Retinal pigment epithelial cell (primary cell): ENCODE results near the gene BTRC.
"Not testable (repeated sequence)": the region's sequence is repeated elsewhere in the genome, so short reads cannot be mapped to it uniquely, and the experiment has no call there.

ENCODE experiments used
- DNase-seq: peaks from one replicate; pipeline ENCODE4 v3.0.0-alpha.2; 2010; ENCODE audit warnings: low read depth
- H3K4me3 ChIP-seq: 2 replicates; pipeline ENCODE4 v1.5.1; 2011; ENCODE audit warnings: mild to moderate bottlenecking, low read length, control low read depth, moderate library complexity
- TF ChIP-seq, protein P1 (sequence below): conservative IDR thresholded peaks from 2 replicates; pipeline ENCODE4 v1.5.1; 2011; ENCODE audit warnings: low read depth, low read length, control low read depth, inconsistent platforms

BTRC gene

DNA sequence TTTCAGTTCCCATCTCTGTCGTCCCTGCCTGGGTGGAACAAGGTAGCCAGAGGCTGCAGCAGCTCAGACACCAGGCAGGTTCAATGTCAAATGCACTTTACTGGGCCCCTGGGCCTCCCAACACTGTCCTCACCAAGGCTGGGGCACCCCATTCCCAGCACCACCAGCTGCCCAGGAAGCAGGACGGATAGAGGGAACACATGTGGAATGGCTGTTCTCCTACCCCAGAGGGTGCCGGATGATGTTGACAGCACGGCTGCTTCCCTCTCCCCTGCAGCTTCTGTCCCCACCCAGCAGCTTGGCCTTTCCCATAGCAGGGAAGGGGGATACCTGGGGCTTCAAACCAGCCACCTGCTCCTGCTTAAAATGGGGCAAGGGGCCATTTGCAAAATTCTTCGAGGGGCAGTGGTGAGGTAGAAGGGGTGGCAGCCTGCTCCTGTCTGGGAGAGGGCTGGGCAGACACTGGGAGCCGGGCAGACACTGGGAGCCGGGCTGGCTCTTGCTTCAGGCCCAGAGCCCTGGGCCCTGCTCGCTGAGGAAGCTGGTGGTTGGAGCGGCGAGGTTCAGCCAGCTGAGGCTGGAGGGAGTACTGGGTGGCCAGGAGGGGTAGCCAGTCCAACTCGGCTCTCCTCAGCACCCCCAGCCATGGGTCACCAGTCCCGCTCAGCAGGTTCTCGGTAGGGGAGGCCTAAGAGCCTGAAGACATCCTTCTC lies 225.0 kb downstream of the BTRC start:
- no peak for DNase-seq
- no peak overlapping the region for H3K4me3 ChIP-seq
- TF ChIP-seq, protein P1, sequence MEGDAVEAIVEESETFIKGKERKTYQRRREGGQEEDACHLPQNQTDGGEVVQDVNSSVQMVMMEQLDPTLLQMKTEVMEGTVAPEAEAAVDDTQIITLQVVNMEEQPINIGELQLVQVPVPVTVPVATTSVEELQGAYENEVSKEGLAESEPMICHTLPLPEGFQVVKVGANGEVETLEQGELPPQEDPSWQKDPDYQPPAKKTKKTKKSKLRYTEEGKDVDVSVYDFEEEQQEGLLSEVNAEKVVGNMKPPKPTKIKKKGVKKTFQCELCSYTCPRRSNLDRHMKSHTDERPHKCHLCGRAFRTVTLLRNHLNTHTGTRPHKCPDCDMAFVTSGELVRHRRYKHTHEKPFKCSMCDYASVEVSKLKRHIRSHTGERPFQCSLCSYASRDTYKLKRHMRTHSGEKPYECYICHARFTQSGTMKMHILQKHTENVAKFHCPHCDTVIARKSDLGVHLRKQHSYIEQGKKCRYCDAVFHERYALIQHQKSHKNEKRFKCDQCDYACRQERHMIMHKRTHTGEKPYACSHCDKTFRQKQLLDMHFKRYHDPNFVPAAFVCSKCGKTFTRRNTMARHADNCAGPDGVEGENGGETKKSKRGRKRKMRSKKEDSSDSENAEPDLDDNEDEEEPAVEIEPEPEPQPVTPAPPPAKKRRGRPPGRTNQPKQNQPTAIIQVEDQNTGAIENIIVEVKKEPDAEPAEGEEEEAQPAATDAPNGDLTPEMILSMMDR: no peak

DNA sequence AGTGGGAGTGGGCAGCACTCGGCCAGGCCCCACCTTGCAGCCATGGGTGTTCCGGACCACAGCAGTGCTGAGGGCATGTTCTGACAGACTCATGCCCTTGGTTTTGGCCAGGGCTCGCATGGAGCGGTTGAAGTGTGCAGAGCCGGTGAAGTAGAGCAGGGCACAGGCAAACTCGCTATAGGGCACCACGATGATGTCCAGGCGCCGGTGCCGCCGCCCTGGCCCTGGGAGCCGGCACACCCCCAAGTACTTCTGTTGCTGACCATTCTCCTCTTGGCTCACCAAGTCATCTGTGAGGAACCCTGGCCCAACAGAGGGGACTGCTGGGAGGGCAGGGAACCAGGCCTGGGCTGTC lies 225.5 kb downstream of the BTRC start:
- H3K4me3 ChIP-seq: no peak overlapping the region
- no peak for DNase-seq
- TF ChIP-seq, protein P1: no peak

DNA sequence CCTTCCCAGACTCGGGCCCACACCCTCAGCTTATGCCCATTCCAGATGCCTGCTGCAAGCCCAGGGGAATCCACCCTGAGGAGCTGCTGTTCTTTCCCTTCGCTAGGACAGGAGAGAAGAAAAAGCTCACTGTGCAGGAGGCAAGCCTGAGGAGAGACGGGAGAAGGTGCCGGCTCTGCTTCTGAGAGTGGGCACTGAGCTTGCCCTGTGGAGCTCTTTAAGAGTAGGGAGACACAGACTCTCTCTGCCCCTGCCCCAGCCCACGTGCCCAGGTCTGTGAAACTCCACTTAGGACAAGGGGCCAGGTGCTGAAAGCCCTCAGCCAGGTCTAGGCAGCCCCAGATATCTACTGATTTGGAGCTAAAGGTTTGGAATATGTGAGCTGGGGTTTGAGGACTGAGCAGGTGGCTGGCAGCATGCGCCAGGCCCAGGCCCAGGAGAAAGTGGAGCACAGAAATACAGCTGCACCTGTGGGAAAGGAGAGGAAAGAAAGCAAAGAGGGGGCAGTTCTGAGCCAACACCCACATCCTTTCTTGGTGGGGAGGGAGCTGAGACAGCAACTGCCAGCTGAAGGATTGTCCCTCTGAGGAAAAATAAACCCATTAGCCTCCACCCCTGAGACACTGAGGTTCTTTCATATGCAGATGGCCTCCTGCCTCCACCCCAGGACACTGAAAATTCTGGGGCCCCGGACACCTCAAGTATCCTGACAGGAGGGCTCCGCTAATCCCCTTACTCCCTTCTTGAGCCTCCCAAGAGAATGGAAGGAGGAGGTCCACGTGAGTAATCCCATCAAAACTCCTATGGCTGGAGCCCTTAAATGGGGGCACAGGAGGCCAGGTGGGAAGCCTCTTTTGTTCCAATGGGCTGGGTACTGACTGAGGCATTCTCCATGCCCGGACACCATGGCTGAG lies 226.8 kb downstream of the BTRC start:
- TF ChIP-seq, protein P1: no peak
- no peak overlapping the region for H3K4me3 ChIP-seq
- no peak for DNase-seq

DNA sequence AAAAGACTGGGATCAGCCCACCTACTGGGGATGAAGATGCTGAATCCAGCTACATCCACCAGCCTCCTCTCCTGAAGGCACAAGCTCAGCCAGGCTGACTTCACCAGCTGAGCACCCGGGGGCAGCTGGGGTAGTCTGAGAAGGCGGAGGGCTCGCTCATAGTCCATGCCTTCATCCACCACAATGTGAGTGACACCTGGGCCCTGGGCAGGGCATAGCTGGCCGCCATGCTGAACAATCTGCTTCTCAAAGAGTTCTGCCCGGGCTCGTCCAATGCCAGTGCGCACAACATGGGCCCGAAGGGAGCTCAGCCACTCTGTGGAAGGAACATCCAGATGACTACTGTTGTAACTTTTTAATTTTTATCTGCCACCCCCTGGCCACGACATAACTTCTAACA lies 231.9 kb downstream of the BTRC start:
- no peak for DNase-seq
- no peak overlapping the region for H3K4me3 ChIP-seq
- TF ChIP-seq, protein P1: no peak

DNA sequence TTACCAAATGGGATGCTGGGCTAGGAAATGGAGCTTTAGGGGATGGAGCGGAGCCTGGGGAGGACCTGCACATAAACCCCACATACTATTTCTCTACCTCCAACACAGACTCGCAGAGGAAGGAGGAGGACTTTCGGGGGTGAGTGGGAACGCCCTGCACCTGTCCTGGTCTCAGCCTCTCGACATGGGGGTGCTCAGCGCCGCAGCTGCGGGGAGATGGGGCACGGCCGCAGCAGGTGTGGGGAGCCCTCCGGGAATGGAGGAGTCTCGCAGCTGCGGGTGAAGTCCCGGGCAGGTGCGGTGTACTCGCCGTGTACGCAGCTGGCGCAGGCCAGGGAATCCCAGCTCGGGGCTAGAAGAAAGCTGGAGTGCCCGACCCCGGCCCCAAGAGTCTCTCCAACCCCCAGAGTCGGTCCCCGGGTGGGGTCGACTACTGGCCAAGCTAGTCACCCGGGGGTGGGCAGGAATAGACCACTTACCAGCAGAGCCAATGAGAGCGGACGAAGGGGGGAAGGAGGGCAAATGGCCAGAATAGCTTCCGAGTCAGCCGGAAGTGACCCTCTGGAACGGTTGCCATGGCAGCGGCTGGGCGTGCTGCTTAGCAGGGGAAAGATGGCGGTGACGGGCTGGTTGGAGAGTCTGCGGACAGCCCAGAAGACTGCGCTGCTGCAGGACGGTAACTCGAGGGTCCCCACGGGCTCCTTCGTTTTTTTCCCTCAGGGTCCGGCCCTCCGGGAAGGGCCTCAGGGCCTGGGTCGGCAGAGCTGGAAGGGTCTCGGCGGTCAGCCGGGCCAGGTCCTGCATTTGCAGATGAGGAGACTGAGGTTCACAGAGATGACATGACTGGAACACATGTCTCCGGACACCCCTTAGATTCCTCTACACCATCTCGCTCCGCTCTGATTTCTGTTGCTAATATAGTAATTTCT lies 234.0 kb downstream of the BTRC start, which contains the start of the genes DPCD and POLL:
Gene DPCD, plus strand, starts transcription at position 597 of the 929 bp plus-strand sequence. Its CDS starts 16 bp downstream, at position 613.
Gene POLL, minus strand, starts transcription at position 533 of the 929 bp plus-strand sequence. CDS start 897 bp downstream, outside the sequence.
- peak; percentile 83 for DNase-seq
- peak within 1 kb of the TSS; percentile 69 for H3K4me3 ChIP-seq
- TF ChIP-seq, protein P1: no peak

DNA sequence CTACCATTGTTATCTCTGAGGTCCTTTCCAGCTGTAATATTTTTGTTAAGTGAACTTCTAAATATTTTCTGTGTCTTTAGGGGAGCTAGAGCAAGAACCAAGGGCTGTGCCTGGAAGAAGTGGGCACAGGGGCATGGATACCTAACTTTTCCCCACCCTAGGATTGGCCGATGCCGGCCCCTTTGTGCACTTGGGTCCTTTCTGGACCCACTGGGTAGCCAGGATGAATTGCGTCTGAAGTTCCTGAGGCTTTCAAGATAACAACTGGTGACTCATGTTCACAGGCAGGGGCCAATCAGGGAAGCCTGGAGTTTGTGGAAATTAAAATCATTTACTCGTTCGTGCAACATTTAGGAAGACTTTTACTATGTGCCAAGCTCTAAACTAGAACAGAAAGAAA lies 234.9 kb downstream of the BTRC start:
- TF ChIP-seq, protein P1: no peak
- peak overlapping the region; percentile 69 for H3K4me3 ChIP-seq
- no peak for DNase-seq

DNA sequence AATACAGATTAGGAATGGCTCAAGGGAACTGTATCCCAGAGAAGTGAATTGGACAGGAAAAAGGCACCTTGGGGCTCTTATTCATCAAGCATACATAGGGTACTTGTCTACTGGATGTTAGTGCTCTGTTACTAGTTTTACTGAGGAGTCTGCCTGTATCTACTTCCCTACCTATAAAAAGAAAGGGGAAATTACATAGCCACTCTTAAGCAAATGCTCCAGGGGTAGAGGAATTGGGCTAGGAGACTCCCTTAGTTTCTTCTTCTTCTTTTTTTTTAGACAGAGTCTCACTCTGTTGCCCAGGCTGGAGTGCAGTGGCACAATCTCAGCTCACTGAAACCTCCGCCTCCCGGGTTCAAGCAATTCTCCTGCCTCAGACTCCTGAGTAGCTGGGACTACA lies 239.4 kb downstream of the BTRC start:
- not testable (repeated sequence) for DNase-seq, H3K4me3 ChIP-seq
